HG03108 (cell line): ENCODE data around the gene ATAD3B.
"Not testable (repeated sequence)": the region's sequence is repeated elsewhere in the genome, so short reads cannot be mapped to it uniquely, and the experiment has no call there.

Source experiments
- ATAC-seq: cut with Tn5 transposase; IDR thresholded peaks from one replicate; pipeline ENCODE4 v1.9.1; 2021; ENCODE audit warnings: moderate library complexity; ENCODE audit not compliant: unreplicated experiment

The ATAD3B gene

GRCh38 chr1:1509465-1509850 lies 37.9 kb downstream of the ATAD3B start:
- not testable (repeated sequence) for ATAC-seq

GRCh38 chr1:1510912-1511532 lies 39.5 kb downstream of the ATAD3B start:
- no peak for ATAC-seq

DNA sequence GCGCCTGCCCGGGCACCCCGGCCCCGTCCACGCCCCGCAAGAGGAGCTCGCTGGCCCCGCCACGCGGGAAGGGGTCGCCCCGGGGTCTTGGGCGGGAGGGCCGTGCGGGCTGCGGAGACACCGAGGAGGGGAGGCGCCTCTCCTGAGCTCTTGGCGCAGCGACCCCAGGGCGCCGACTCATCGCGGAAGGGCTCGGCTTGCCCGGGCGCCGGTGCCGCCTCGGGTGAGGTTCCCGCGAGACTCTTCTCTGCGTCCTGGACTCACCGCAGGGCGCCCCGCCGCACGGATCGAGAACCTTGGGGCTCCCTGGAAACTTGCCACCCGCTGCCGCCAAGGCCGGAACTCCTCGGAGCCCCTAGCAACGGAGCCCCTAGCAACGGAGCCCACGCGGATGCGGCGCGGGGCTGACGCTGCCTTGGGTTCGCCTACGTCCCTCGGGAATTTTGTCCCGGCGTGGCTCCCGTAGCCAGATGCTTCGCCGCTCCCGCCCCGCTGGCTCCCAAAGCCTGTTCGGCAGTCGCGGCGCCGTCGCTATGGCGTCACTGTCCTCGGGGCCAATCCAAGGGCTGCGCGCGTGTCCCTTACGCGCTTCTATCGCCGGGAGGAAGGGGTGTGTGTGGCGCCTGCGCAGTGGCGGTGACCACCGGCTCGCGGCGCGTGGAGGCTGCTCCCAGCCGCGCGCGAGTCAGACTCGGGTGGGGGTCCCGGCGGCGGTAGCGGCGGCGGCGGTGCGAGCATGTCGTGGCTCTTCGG lies 40.1 kb downstream of the ATAD3B start, which contains the start of gene ATAD3A:
Gene ATAD3A, plus strand, starts transcription at position 630 of the 753 bp plus-strand sequence. Its CDS starts 107 bp downstream, at position 737.
- peak; percentile 76 for ATAC-seq

GRCh38 chr1:1512425-1512824 lies 40.9 kb downstream of the ATAD3B start:
- ATAC-seq, result not testable (repeated sequence)

DNA sequence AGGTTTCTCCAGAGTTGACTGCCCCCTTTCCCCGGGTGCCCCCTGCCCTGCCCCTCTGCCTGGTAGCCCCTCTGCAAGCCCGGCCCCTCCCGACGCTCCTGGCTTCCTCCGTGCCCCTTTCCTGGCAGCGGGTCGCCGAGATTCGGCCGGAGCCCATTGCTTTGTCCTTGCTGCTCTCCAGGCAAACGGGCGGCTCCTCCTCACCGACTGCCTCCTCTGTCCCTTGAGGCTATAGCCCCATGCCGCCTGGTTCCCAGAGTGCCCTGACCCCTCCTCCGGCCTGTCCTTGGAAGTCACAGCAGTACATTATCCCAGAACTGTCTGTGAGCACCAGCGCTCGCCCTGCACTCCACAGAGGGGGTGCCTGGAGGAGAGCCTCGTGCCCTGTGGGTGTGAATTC lies 42.1 kb downstream of the ATAD3B start:
- ATAC-seq, result not testable (repeated sequence)

DNA sequence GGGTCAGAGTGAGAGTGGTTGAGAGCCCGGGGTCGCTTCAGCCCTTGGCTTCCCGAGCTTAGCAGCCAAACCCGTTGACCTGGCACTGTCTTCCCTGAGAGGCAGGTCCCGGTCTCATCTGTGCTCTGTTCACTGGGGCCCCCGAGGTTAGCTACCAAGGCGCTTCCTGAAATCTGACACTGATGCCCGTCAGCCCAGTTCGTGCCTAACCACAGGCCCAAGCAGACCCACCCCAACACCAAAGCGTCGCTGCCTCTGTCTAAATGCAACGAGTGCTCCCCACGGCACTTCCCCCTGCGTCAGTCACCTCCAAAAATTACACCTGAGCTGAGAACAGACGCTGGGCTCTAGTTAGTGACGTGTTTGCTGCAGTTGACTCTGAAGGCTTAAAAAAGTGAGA lies 42.8 kb downstream of the ATAD3B start:
- ATAC-seq, result not testable (repeated sequence)

DNA sequence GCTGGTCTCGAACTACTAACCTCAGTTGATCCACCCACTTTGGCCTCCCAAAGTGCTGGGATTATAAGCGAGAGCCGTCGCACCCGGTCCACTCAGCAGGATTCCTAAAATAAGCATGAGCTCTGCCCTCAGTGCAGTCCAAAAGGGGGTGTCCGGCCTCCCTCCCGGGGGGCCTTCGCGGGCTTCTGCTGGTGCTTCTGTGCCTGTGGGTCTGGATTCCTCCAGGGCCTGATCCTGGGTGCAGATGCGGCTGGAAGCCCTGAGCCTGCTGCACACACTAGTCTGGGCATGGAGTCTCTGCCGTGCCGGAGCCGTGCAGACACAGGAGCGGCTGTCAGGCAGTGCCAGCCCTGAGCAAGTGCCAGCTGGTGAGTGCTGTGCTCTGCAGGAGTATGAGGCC lies 45.4 kb downstream of the ATAD3B start:
- not testable (repeated sequence) for ATAC-seq

DNA sequence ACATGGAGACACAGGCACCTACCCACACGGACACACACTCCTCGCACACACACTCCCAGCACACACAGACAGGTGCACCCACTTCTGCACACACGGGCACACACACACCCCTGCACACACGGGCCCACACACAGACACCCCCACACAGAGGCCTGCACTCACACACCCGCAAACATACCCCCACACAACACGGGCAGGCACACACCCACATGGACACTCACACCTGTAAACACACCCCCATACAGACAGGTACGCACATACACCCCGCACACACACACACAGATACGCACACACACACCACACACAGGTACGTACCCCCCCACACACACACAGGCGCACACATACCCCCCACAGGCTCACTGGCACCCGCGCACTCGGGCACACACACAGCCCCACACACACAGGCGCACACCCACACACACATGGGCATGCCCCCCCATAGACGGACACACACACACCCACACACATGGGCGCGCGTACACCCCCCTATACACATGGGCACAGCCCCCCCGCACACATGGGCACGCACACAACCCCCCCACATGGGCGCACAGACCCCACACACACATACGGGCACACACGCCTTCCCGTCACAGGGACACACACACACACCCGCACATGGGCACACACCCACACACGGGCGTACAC lies 46.5 kb downstream of the ATAD3B start:
- ATAC-seq, result no peak

DNA sequence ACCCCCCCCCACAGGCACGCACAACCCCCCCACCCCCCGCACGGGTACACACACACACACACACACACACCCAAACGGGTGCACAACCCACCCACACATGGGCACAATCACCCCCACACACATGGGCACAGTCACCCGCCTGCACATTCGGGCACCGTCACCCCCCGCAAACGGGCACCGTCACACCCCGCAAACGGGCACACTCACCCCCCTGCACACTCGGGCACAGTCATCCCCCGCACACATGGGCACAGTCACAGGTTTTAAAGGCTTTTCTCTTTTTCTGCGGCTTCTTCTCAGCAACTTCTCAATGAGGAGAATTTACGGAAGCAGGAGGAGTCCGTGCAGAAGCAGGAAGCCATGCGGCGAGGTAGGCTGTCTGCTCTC lies 47.0 kb downstream of the ATAD3B start:
- ATAC-seq, result not testable (repeated sequence)

DNA sequence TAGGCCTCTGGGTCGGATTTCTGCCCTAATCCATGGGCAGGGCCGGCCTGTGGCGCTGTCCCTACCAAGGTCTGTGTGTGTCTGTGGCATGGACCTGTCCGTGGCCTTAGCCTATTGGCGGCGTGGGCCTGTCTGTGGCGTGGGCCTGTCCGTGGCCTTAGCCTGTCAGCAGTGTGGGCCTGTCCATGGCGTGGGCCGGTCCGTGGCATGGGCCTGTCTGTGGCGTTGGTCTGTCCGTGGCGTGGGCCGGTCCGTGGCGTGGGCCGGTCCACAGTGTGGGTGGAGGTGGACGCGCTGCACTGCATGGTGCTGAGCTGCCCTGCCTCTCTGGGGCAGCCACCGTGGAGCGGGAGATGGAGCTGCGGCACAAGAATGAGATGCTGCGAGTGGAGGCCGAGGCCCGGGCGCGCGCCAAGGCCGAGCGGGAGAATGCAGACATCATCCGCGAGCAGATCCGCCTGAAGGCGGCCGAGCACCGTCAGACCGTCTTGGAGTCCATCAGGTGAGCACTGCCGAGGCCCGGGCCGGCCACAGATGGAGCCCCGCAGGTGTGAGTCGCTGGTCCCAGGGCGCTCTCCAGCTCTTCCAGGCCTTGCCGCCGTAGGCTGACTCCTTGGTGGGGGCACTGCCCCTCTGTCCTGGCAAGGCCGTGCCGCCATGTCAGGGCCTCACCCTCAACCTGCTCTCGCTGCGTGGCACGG lies 48.4 kb downstream of the ATAD3B start:
- not testable (repeated sequence) for ATAC-seq

GRCh38 chr1:1521331-1521730 lies 49.8 kb downstream of the ATAD3B start:
- no peak for ATAC-seq

DNA sequence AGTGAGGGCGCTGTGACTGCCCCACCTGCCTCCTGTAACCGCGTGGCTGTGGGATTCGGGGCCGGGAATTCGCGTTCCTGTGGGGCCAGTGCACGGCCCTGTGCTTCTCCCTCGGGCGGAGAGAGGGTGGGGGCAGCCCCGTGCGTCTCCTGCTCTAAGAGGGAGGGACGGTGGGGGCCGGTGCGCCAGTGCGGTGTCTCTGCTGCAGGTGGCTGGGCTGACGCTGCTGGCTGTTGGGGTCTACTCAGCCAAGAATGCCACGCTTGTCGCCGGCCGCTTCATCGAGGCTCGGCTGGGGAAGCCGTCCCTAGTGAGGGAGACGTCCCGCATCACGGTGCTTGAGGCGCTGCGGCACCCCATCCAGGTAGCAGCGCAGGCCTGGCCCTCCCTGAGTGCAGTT lies 51.0 kb downstream of the ATAD3B start:
- ATAC-seq, result not testable (repeated sequence)

GRCh38 chr1:1523226-1523625 lies 51.7 kb downstream of the ATAD3B start:
- not testable (repeated sequence) for ATAC-seq

DNA sequence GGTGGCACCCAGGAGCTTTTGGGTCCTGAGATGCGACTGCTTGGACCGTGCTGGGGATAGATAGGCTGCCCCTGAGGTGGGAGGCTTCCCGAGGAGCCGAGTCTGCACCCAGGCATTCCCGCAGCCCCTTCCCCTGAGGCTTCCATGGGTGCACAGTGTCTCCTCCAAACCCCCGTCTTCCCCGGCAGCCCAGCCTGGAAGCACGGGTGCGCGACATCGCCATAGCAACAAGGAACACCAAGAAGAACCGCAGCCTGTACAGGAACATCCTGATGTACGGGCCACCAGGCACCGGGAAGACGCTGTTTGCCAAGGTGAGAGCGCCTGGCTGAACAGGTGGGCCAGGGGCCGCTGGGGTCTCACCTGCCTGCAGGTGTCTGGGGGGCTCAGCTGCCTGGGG lies 52.1 kb downstream of the ATAD3B start:
- not testable (repeated sequence) for ATAC-seq

GRCh38 chr1:1524750-1525383 lies 53.3 kb downstream of the ATAD3B start:
- ATAC-seq, result not testable (repeated sequence)

DNA sequence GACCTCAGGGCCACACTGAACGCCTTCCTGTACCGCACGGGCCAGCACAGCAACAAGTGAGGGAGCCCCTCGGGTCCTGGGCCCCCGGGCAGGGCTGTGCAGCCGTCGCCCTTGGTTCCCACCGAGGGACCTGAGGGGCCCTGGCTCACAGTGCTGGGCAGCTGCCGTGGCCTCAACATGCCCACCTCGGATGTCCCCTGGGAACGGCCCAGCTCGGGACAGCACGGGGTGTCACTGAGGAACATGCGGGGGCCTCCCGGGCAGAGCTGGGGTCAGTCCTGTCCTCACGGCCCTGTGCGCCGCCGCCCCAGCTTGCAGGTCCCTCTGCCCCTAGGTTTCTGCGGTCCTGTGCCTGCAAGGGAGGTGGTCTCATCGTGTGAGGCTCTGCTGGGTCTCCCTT lies 54.9 kb downstream of the ATAD3B start:
- not testable (repeated sequence) for ATAC-seq

GRCh38 chr1:1527092-1527816 lies 55.7 kb downstream of the ATAD3B start:
- ATAC-seq, result no peak

DNA sequence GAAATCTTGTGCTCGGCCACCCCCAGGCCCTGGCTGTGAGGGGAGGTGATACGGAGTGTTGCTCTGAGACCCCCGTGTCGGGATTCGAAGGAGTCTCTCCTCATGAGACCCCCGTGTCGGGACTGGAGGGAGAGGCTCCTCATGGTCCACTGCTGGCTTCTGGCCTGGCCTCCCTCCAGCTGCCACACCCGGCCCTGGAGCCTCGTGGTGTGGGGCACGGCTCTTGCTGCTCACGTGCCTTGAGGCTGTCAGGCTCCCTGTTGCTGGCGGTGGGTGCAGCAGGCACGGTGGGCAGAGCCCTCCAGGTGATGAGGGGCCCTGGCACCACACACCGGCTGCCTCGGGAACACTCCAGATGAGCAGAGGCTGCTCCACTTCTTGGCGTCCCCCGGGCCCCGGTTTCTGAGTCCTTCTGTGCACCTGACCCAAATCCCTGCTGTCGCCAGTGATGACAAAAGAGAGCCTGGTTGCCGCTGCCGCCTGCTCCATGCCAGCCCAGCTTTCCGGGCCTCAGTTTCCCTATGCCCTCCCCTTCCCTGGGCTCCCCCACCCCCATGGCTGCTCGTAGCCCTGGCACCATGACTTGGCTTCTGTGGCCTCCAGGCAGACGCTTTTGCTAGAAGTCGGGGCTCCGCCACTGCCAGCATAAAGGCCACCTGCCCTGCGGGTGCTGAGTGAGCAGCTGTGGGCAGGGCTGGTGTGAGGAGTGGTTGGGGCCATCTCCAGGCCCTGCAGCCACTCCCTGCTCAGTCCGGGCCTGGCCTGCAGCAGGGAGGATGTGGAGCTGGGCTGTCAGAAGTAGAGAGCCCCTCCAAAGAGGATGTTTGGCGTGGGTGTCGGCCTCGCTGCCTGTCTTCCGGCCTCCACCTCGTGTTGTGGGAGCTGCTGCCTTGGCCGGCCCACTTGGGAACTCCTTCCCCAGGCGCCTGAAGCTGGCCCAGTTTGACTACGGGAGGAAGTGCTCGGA lies 57.0 kb downstream of the ATAD3B start:
- ATAC-seq, result no peak

DNA sequence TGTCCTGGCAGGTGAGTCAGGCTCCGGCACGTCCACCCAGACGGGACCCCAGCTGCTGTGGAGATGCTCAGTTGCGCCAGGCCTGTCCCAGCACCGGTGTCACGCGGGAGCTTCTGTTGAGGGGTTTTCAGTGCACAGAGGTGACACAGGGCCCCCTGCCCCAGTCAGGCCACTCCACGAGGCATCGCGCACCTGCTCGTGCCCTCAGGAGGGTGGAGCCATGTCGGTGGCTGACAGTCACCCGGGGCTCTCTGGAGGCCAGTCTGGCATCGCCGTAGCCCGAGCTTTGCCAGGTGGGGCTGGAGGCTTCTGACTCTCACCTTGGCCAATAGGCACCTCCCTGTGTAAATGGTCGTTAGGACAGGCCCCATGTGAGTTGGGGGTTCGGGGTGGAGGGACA lies 57.8 kb downstream of the ATAD3B start:
- no peak for ATAC-seq
